Coronary artery (tissue), 2 donors: Measurements from ENCODE around the gene MSI2.

Experiments
- DNase-seq: peaks from one replicate; pipeline ENCODE4 v3.0.0-alpha.2; 2017; ENCODE audit warnings: low spot score
- H3K27ac ChIP-seq, 2 donors: fragments of 200-600 bp; sonication (generic); one replicate each; pipeline ENCODE4 v1.5.1; 2016 to 2019
- H3K4me3 ChIP-seq: fragments of 200-600 bp; sonication (generic); 2 replicates; pipeline ENCODE4 v1.5.1; 2016; ENCODE audit warnings: mild to moderate bottlenecking, moderate library complexity
- TF ChIP-seq, protein P1 (sequence below): fragments of 200-600 bp; sonication (generic); IDR thresholded peaks from one replicate; pipeline ENCODE4 v1.5.1; 2019; ENCODE audit warnings: antibody characterized with exemption

MSI2 gene

DNA sequence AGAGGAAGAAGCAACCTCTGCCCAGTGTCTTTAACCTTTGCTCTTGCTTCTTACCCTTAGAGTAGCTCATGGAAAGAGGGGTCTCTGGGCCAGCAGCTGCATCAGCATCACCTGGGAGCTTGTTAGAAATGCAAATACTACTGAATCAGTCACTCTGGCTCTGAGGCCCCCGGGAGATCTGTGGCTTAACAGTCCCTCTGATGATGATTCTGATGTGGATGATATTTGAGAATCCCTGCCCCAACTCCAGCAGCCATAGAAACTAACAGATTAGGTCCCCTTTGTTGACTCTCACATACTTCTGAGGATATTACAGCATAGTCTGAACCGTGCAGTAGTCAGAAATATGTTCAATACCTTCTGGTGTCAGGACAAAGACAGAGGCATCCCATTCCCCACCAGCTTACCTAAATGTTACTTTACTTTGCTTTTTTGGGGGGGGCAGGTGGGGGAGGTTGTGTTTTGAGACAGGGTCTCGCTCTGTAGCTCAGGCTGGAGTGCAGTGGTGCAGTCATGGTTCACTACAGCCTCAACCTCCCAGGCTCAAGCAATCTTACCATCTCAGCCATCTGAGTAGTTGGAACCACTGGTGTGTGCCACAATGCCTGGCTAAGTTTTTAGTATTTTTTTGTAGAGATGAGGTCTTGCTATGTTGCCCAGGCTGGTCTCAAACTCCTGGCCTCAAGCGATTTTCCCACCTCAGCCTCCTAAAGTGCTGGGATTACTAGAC, 268.7 kb downstream of the MSI2 start:
- no peak overlapping the region for H3K27ac ChIP-seq
- no peak overlapping the region for H3K4me3 ChIP-seq
- DNase-seq = no peak
- TF ChIP-seq, protein P1, sequence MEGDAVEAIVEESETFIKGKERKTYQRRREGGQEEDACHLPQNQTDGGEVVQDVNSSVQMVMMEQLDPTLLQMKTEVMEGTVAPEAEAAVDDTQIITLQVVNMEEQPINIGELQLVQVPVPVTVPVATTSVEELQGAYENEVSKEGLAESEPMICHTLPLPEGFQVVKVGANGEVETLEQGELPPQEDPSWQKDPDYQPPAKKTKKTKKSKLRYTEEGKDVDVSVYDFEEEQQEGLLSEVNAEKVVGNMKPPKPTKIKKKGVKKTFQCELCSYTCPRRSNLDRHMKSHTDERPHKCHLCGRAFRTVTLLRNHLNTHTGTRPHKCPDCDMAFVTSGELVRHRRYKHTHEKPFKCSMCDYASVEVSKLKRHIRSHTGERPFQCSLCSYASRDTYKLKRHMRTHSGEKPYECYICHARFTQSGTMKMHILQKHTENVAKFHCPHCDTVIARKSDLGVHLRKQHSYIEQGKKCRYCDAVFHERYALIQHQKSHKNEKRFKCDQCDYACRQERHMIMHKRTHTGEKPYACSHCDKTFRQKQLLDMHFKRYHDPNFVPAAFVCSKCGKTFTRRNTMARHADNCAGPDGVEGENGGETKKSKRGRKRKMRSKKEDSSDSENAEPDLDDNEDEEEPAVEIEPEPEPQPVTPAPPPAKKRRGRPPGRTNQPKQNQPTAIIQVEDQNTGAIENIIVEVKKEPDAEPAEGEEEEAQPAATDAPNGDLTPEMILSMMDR = no peak

DNA sequence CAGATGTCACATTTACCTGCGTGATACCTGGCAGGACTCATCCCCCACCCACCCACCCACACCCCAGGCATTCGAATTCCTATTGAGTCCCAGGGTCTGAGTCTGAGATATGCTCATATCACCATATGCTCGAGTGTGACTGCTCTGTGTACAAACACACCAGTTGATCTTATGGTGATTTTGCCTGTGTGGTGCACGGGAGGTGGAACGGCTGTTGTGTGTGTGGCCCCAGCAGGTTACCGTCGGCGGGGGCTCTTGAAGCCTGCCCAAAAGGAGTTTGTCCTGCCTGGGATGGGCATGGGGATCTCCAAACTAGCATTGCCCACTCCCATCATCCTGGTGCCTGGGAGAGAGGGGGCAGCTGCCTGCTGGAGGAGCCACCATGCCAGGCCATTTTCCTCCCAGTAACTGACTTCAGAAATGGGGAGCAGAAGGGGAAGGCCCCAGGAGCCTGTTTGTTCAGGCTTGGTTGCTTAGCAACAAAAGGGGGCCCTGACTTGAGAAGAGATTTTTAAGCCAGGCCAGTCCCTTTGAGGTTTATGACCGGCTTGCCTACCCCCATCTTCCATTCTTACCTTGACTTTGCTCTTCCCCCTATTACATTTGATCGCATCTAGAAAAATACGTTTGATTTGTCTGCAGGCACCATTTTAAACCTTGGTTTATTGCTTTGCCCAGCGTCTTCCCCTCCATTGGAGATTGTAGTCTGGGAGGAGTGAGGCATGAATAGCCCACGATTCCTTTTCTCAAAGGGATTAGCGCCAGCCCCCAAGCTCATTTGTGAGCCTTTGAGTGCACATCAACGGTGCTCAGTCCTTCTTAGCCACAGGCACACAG, 271.1 kb downstream of the MSI2 start:
- no peak overlapping the region for H3K4me3 ChIP-seq
- no peak overlapping the region for H3K27ac ChIP-seq
- no peak for DNase-seq
- TF ChIP-seq, protein P1 = no peak

DNA sequence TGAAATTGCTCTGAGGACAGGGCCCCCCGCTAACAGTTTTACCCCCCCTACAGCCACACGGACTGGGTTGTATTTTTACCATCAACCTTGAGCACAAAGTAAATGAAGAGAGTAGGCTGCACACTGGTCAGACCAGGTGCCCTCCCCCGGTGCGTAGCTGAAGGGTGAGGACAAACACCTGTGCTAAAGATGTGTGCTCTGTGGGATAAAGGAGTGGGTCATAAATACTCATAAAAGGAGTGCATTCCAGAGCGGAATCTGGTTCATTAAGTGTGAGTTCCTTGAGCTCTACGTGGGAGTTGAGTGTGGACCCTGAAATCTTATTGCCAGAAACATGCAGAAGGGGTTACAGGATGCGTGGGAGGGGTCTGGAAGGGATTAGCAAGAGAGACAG, 271.7 kb downstream of the MSI2 start:
- H3K27ac ChIP-seq = no peak overlapping the region
- TF ChIP-seq, protein P1 = no peak
- DNase-seq = no peak
- H3K4me3 ChIP-seq = no peak overlapping the region

DNA sequence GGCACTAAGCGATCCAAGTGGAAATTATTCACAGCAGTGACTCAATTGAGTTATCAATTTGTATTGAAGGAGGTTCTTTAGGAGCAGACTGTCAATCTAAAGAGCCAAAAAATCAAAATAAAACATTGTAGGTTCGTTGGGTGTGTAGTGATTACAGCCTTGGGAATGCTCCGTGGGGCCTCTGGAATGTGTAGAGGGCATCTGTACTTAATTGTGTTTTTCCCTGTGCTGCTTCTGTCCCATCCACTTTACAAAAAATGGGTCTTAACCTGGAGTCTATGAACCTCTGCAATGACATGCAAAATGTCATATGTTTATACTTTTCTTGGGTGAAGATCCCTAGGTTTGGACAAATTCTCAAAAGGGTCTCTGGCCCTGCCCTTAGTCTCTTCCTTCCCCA, 273.7 kb downstream of the MSI2 start:
- H3K4me3 ChIP-seq = no peak overlapping the region
- no peak overlapping the region for H3K27ac ChIP-seq
- TF ChIP-seq, protein P1 = no peak
- no peak for DNase-seq

DNA sequence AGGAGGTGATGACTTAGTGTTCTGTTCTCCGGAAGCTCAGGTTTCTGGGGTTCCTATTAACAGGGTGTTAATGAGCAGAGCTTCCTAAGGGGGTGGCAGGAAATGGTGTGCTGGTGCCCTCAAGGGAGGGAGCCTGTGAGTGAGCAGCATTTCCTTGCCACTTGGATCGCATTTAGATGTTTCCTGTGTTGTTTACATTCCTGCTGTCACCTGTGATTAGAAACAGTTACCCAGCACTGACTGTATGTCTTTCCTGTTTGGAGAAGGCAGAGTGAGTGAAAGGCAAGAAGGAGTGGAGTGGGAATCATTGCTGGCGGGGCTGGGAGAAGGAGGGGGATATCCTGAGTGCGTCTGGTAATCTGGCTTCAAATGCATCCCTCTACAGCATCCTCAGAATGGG, 274.2 kb downstream of the MSI2 start:
- TF ChIP-seq, protein P1 = no peak
- DNase-seq = no peak
- Histone ChIP-seq H3K27ac (no peak overlapping the region), H3K4me3 (no peak overlapping the region)

DNA sequence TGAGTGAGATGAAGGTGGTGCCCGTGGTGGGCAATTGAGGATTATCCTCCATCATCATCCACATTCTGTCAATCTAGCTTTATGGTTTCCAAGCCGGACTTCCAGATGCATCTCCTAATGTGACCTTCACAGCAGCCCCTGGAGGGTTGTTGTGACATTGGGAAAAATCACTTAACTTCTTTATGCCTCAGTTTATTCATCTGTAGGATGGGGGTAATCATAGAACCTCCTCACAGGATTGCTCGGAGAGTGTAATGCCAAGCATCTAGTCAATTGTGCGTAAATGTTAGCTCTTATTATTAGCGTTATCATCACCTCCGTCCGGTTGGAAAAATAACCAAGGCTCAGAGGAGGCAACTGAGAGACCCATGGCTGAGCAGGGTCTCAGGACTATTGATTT, 274.8 kb downstream of the MSI2 start:
- DNase-seq = no peak
- TF ChIP-seq, protein P1 = no peak
- H3K27ac ChIP-seq = no peak overlapping the region
- H3K4me3 ChIP-seq = no peak overlapping the region
